CD14-positive monocyte (primary cell): ENCODE measurements around the gene SCP2. TPM values are rescaled to one million over a fixed set of nuclear protein-coding genes. Genes with fewer than 3 reads are reported as not detected.

Experiments used
- DNase-seq, 3 donors: peaks; one replicate each; pipeline ENCODE4 v3.0.0-alpha.2; 2011 to 2022
- H2AFZ ChIP-seq: 2 replicates; pipeline ENCODE4 v1.6.0; 2012; ENCODE audit warnings: mild to moderate bottlenecking, low read depth, low read length, inconsistent platforms; ENCODE audit not compliant: insufficient read depth, poor library complexity, severe bottlenecking
- H3K27ac ChIP-seq, 2 donors: 1 replicate in 1 of 2; 2 replicates in 1 of 2; pipeline ENCODE4 v1.5.1; 2012 to 2013; ENCODE audit warnings: low read length in 2 of 2, control low read depth in 1 of 2, inconsistent platforms in 1 of 2, low read depth in 1 of 2, mild to moderate bottlenecking in 1 of 2
- H3K27me3 ChIP-seq, 2 donors: one replicate each; pipeline versions ENCODE4 v1.6.0 to v1.6.1; 2011 to 2013; ENCODE audit warnings: low read length in 2 of 2; ENCODE audit not compliant: control insufficient read depth in 2 of 2, insufficient read depth in 2 of 2
- H3K36me3 ChIP-seq, 2 donors: replicated peaks in 1 of 2; 1 replicate in 1 of 2; 2 replicates in 1 of 2; pipeline versions ENCODE4 v1.5.1 to v1.6.1; 2012 to 2013; ENCODE audit warnings: low read length in 2 of 2, control low read depth in 1 of 2, inconsistent platforms in 1 of 2, mild to moderate bottlenecking in 1 of 2; ENCODE audit not compliant: insufficient read depth in 2 of 2, control insufficient read depth in 1 of 2
- H3K4me1 ChIP-seq, 2 donors: 1 replicate in 1 of 2; 2 replicates in 1 of 2; pipeline versions ENCODE4 v1.5.1 to v1.6.1; 2012 to 2013; ENCODE audit warnings: low read length in 2 of 2, control low read depth in 1 of 2, inconsistent platforms in 1 of 2, mild to moderate bottlenecking in 1 of 2, moderate library complexity in 1 of 2; ENCODE audit not compliant: insufficient read depth in 2 of 2, control insufficient read depth in 1 of 2
- H3K4me2 ChIP-seq: replicated peaks from 2 replicates; pipeline ENCODE3; 2012; ENCODE audit warnings: low read length, moderate library complexity, mild to moderate bottlenecking; ENCODE audit not compliant: poor library complexity, severe bottlenecking; ENCODE audit errors: extremely low read depth
- H3K4me3 ChIP-seq, 3 experiments: fragments of 200-600 bp in 1 of 3; sonication (generic) in 1 of 3; replicated peaks in 1 of 3; 1 replicate in 2 of 3; 2 replicates in 1 of 3; pipeline ENCODE4 v1.5.1; 2011 to 2013; ENCODE audit warnings: low read length in 3 of 3, mild to moderate bottlenecking in 3 of 3, control low read depth in 2 of 3, low read depth in 2 of 3, inconsistent platforms in 1 of 3, moderate library complexity in 1 of 3
- H3K79me2 ChIP-seq: 2 replicates; pipeline ENCODE4 v1.6.0; 2012; ENCODE audit warnings: mild to moderate bottlenecking, control low read depth, inconsistent platforms, low read length, moderate library complexity; ENCODE audit not compliant: insufficient read depth
- H3K9ac ChIP-seq: 2 replicates; pipeline ENCODE4 v1.6.0; 2017; ENCODE audit warnings: low read length, mild to moderate bottlenecking; ENCODE audit not compliant: insufficient read depth, poor library complexity, severe bottlenecking
- H3K9me3 ChIP-seq, 2 donors: replicated peaks in 1 of 2; 1 replicate in 1 of 2; 2 replicates in 1 of 2; pipeline versions ENCODE4 v1.5.1 to v1.6.1; 2012 to 2013; ENCODE audit warnings: low read length in 2 of 2, control low read depth in 1 of 2; ENCODE audit not compliant: control insufficient read depth in 1 of 2, insufficient read depth in 1 of 2
- H4K20me1 ChIP-seq: 2 replicates; pipeline ENCODE4 v1.6.0; 2012; ENCODE audit warnings: mild to moderate bottlenecking, low read length, control low read depth, moderate library complexity; ENCODE audit not compliant: insufficient read depth
- H3K27ac Mint-ChIP-seq, 7 donors: one replicate each; pipeline ENCODE4 v1.8.0; 2020; ENCODE audit warnings: mild to moderate bottlenecking in 7 of 7, mixed read lengths in 7 of 7, moderate library complexity in 6 of 7, inconsistent platforms in 2 of 7
- H3K27me3 Mint-ChIP-seq, 3 donors: one replicate each; pipeline ENCODE4 v1.8.0; 2021 to 2022; ENCODE audit warnings: low read depth in 3 of 3, mild to moderate bottlenecking in 3 of 3, mixed read lengths in 3 of 3, moderate library complexity in 3 of 3, inconsistent platforms in 1 of 3
- H3K36me3 Mint-ChIP-seq, 2 donors: one replicate each; pipeline ENCODE4 v1.8.0; 2020; ENCODE audit warnings: mixed read lengths in 2 of 2, inconsistent platforms in 1 of 2, mild to moderate bottlenecking in 1 of 2
- H3K4me1 Mint-ChIP-seq: one replicate; pipeline ENCODE4 v1.8.0; 2020; ENCODE audit warnings: mild to moderate bottlenecking, mixed read lengths
- H3K4me3 Mint-ChIP-seq, 2 donors: one replicate each; pipeline ENCODE4 v1.8.0; 2020; ENCODE audit warnings: mild to moderate bottlenecking in 2 of 2, mixed read lengths in 2 of 2, moderate library complexity in 1 of 2
- H3K9me3 Mint-ChIP-seq, 7 donors: one replicate each; pipeline ENCODE4 v1.8.0; 2020 to 2022; ENCODE audit warnings: mixed read lengths in 7 of 7, mild to moderate bottlenecking in 6 of 7, moderate library complexity in 6 of 7, inconsistent platforms in 2 of 7
- CTCF ChIP-seq: fragments of 200-600 bp; IDR thresholded peaks from one replicate; pipeline ENCODE4 v1.8.0; 2022; ENCODE audit warnings: antibody characterized with exemption, mild to moderate bottlenecking
- WGBS: methylation state at CpG from one replicate; pipeline ENCODE4 v1.1.5; 2013; ENCODE audit warnings: missing lambda C conversion rate; ENCODE audit not compliant: insufficient coverage; 5-methylcytosine and 5-hydroxymethylcytosine counted together
- intact Hi-C, 2 donors: fragments of 100-400 bp; cut with micrococcal nuclease; formaldehyde crosslinking; loops; one replicate each; pipeline versions ENCODE4 v1.15.0 to v1.15.1; 2023
- polyA plus RNA-seq, 3 donors: library from polyadenylated mRNA; depleted of rRNA in 1 of 3; unstranded in 2 of 3; stranded (reverse) in 1 of 3; fragments of 300-500 nt in 2 of 3; fragments of >200 nt in 1 of 3; fragmentation: Illumina TruSeq in 2 of 3; gene quantifications; 1 replicate in 2 of 3; 2 replicates in 1 of 3; pipeline ENCODE4 v1.2.3, GENCODE V29; 2012 to 2021

SCP2 gene
- polyA plus RNA-seq, 3 donors, result 56.3 to 197 (median 156) TPM

GRCh38 chr1:53074313-53075154 lies 147.5 kb downstream of the SCP2 start:
- no peak overlapping the region for H3K4me3 ChIP-seq
- no peaks in the 10 kb centered on the region for H3K36me3 ChIP-seq
- H2AFZ ChIP-seq, result no peak overlapping the region
- no peak overlapping the region for H3K4me3 Mint-ChIP-seq
- 85% methylated on average over 3 of the region's 8 CpGs for WGBS
- no peaks in the 10 kb centered on the region for H3K36me3 Mint-ChIP-seq
- H3K27ac Mint-ChIP-seq, result no peak overlapping the region
- no peaks in the 10 kb centered on the region for H3K4me1 ChIP-seq
- no peaks in the 10 kb centered on the region for H3K4me1 Mint-ChIP-seq
- H3K79me2 ChIP-seq, result no peaks in the 10 kb centered on the region
- H3K27ac ChIP-seq, result no peak overlapping the region
- peaks cover 0 to 2% (median 0%) of the 10 kb centered on the region in 3 donors for H3K27me3 Mint-ChIP-seq
- no peak for TF ChIP-seq CTCF
- H4K20me1 ChIP-seq, result no peaks in the 10 kb centered on the region
- no peaks in the 10 kb centered on the region for H3K9me3 Mint-ChIP-seq
- no peak for DNase-seq
- H3K4me2 ChIP-seq, result no peak overlapping the region
- H3K9ac ChIP-seq, result no peak overlapping the region
- no peaks in the 10 kb centered on the region for H3K27me3 ChIP-seq
- intact Hi-C loops, result no loop called here
- no peaks in the 10 kb centered on the region for H3K9me3 ChIP-seq

GRCh38 chr1:53075206-53075605 lies 148.1 kb downstream of the SCP2 start:
- peaks cover 0 to 2% (median 0%) of the 10 kb centered on the region in 3 donors for H3K27me3 Mint-ChIP-seq
- 96% methylated on average over 4 of the region's 4 CpGs for WGBS
- no peak overlapping the region for H3K4me3 Mint-ChIP-seq
- H3K4me1 Mint-ChIP-seq, result no peaks in the 10 kb centered on the region
- H3K4me3 ChIP-seq, result no peak overlapping the region
- no peak overlapping the region for H3K27ac ChIP-seq
- no peak for DNase-seq
- intact Hi-C loops, result no loop called here
- H3K36me3 ChIP-seq, result no peaks in the 10 kb centered on the region
- H3K4me2 ChIP-seq, result no peak overlapping the region
- no peak overlapping the region for H3K9ac ChIP-seq
- no peaks in the 10 kb centered on the region for H3K9me3 ChIP-seq
- no peaks in the 10 kb centered on the region for H3K36me3 Mint-ChIP-seq
- no peak overlapping the region for H3K27ac Mint-ChIP-seq
- H3K79me2 ChIP-seq, result no peaks in the 10 kb centered on the region
- no peaks in the 10 kb centered on the region for H4K20me1 ChIP-seq
- no peak overlapping the region for H2AFZ ChIP-seq
- H3K4me1 ChIP-seq, result no peaks in the 10 kb centered on the region
- no peak for TF ChIP-seq CTCF
- H3K9me3 Mint-ChIP-seq, result no peaks in the 10 kb centered on the region
- H3K27me3 ChIP-seq, result no peaks in the 10 kb centered on the region
